GM21447 (cell line): ENCODE results near the gene PLEKHG4B.
"Not testable (repeated sequence)": the region's sequence is repeated elsewhere in the genome, so short reads cannot be mapped to it uniquely, and the experiment has no call there.

Experiments
- ATAC-seq: cut with Tn5 transposase; IDR thresholded peaks from one replicate; pipeline ENCODE4 v1.9.1; 2021; ENCODE audit not compliant: unreplicated experiment

PLEKHG4B gene

DNA sequence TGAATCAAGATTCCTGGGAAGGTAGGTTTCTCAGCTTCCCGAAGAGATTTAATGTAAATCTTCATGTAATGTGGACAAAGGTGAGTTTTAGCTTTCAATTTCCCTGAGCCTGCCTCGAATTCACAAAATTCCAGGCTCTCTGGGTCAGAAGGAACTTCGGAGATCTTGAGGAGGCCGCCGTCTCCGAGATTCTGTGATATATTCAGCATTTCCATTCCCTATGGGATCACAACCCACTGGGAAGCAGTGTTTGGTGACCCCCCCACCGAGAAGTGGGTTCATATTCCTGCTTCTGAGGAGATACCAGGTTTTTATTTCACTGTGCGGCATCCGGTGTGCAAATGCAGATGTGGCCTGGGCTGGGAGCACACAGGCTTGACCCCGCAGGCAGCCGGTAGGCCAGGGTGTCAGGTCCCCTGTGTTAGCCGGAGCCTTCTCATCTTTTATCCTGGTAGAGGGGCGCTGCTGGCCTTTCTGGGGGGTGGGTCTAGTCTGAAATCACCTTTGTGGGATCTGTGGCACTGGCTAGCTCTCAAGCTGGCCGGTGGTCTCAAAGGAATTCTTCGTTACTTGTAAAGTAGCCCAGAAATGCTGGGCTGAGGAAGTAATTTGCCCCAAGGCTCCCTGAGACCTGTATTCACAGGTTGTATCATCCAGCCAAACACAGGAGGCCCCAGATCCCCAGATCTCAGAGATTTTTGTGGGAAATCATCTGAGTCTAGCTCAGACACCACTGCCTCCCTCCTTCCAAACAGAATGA is 1.4 kb downstream of the PLEKHG4B start:
- ATAC-seq = no peak

GRCh38 chr5:94113-94892 is 2.3 kb downstream of the PLEKHG4B start:
- ATAC-seq = no peak

DNA sequence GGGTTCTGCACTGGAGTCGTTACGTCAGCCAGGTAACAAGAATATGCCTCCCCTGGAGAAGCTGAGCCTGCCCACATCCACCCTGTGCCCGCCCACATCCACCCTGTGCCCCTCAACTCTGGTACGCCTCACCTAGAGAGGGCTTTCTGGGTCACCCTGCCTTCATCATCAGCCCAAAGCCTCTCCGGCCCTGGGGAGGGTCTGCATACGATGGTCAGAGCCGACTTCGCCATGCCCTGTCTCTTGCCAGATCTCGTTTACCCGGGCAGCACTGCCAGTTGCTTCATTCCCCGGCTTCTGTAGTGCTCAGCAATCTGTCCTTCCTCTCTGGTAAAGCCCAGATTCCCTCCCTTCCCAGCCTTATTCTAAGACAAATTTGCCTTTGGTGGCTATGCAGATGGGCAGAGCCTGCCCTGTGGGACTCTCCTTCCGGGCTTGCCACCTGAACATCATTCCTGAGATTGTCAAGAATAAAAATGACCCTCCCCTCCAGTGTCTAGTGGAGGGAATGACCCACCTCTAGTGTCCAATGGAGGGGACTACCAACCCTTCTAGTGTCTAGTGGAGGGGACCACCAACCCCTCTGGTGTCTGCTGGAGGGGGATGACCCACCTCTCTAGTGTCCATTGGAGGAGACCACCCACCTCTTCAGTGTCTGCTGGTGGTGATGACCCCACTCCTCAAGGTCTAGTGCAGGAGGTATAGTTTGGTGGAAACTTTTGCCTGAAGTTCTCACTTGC is 3.4 kb downstream of the PLEKHG4B start:
- ATAC-seq = no peak

- no peak for ATAC-seq
These were observed 5.2 kb downstream of the PLEKHG4B start for GRCh38 chr5:96976-97660.

DNA sequence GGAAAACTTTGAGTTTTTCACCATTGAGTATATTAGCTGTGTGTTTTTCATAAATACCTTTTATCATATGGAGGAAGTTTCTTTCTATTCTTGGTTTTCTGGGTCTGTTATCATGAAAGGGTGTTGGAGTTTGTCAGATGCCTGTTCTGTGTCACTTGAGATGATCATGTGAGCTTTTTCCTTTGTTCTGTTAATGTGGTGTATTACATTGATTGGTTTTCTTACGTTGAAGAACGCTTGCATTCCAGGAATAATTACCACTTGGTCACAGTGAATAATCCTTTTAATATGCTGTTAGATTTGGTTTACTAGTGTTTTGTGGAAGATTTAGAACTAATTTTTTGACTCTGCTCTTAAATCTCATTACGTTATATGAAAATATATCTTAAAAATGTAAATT is 7.8 kb downstream of the PLEKHG4B start:
- no peak for ATAC-seq

- ATAC-seq = no peak
These were observed 10.6 kb downstream of the PLEKHG4B start for GRCh38 chr5:102411-103043.

DNA sequence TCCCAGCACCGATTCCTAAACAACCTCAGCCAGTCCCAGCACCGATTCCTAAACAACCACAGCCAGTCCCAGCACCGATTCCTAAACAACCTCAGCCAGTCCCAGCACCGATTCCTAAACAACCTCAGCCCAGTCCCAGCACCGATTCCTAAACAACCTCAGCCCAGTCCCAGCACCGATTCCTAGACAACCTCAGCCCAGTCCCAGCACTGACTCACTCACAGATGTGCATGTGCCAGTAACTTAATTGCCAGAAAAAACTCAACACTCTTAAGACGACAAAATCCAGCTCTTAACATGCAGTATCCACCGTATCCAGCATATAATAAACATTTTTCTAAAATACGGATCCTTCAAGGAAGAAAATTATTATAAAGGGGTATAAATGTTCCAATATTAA is 12.1 kb downstream of the PLEKHG4B start:
- not testable (repeated sequence) for ATAC-seq

DNA sequence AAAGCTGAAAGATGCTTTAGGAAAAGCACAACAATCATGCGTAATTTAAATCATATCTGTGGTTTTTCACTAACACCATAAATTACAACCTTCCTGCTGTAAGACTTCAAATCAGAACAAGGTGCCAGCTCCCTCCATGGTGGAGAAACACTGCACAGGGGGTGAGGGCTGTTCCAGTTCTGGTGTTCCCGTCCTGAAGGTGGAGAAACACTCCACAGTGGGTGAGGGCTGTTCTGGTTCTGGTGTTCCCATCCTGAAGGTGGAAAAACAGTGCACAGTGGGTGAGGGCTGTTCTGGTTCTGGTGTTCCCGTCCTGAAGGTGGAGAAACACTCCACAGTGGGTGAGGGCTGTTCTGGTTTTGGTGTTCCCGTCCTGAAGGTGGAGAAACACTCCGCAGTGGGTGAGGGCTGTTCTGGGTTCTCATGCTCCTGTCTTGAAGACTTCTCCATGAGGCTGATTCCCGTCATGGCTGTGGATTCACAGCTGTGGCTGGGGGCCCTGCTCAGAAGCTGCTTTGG is 12.9 kb downstream of the PLEKHG4B start:
- no peak for ATAC-seq

- no peak for ATAC-seq
These were observed 13.6 kb downstream of the PLEKHG4B start for GRCh38 chr5:105504-106070.

- no peak for ATAC-seq
These were observed 14.6 kb downstream of the PLEKHG4B start for GRCh38 chr5:106587-106986.

GRCh38 chr5:107526-107925 is 15.6 kb downstream of the PLEKHG4B start:
- no peak for ATAC-seq

DNA sequence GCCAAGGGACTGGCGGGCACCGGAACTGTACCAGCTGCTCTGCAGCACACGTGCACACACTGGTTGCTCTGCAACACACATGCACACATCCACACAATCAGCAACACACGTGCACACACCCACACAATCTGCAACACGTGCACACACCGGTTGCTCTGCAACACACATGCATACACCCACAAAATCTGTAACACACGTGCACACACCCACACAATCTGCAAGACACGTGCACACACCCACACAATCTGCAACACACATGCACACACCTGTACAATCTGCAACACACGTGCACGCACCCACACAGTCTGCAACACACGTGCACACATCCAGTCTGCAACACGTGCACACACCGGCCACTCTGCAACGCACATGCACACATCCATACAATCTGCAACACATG is 17.9 kb downstream of the PLEKHG4B start:
- no peak for ATAC-seq

- no peak for ATAC-seq
These were observed 18.4 kb downstream of the PLEKHG4B start for GRCh38 chr5:110270-110888.

DNA sequence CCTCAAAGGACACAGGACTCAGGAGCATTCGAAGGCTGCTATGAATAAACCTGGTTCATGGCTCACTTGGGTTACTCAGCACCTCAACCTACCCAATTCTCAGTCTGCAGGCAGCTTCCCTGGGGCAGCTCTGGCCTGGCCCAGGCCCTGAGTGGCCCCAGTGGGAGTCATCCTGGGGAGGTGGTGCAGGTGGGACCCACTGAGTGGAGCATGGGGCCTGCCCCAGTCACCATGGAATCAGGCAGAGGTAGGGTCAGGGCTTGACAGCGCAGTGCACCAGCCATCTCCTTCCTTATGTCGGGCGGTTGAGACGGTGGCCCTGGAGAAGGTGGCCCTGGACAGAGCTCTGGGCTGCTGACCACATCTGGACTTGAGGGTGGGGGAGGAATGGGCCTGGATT is 19.2 kb downstream of the PLEKHG4B start:
- no peak for ATAC-seq

DNA sequence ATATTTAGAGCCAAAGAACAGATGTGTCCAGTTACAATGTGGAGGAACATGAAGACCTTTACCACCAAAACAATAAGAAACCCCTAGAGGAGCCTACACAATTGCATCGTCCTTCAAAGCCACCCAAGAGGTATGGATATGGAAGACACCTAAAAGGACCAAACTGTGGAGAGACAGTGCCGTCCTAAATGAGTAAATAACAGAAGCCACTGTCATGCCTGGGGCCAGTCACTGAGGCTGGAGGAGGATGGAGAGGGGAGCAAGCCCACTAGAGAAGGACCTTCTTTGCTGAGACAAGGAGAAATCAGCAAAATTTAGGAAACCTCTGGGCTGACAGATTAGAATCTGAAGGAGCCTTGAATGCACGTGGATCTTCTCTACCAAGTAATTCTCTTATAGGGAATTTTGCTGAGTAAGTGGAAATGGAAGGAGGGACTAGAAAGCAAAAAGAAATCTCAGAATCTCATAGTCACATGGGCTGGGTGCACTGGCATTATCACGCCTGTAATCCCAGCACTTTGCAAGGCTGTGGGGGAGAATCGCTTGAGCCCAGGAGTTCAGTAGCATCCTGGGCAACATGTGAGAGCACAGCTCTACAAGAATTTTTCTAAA is 27.6 kb downstream of the PLEKHG4B start:
- ATAC-seq = no peak

GRCh38 chr5:121432-121831 is 29.5 kb downstream of the PLEKHG4B start:
- no peak for ATAC-seq

DNA sequence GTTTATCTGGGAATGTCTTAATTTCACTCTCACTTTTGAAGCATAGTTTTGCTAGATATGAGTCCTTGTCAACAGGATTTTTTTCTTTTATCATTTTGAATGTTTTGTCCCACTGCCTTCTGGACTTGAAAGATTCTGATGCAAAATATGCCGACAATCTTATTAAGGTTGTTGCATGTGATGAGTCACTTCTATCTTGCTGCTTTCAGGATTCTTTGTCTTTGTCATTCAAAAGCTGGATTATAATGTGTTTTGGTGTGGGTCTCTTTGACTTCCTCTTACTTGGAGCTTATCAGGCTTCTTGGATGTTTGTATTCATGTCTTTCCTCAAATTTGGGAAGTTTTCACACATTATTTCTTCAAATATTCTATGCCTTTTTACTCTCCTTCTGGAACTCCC is 33.8 kb downstream of the PLEKHG4B start:
- ATAC-seq = no peak

DNA sequence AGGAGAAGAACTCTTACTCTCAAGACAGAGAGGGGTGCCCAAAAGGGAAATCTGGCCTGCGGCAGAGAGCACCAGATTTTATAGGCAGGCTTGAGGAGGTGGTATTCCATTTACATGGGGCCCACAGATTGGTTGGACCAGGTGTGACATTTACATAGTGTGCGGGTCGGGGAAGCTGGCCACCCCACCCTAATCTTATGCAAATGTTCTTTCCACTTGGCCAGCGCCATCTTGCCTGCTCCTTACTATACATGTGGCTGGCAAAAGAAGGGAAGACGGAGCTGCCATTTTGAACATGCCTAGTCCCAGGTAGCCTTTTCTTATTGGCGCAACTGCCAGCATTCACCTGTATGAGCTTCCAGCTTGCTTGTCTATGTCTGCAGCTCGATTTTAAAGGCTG is 34.8 kb downstream of the PLEKHG4B start:
- no peak for ATAC-seq

GRCh38 chr5:127886-128285 is 35.9 kb downstream of the PLEKHG4B start:
- no peak for ATAC-seq
